CD4-positive, alpha-beta T cell (primary cell): ENCODE data around the gene CTNND1. TPM values are rescaled to one million over a fixed set of nuclear protein-coding genes. Genes with fewer than 3 reads are reported as not detected.

Experiments
- ATAC-seq: fragments of 200-7000 bp; cut with Tn5 transposase; one replicate; pipeline ENCODE4 v1.10.0; 2022; ENCODE audit warnings: mild to moderate bottlenecking; ENCODE audit not compliant: poor library complexity
- CTCF ChIA-PET: fragments of 350-600 bp; sonication (Branson Sonifier 250); formaldehyde crosslinking; loops from one replicate; lab custom pipeline; 2021; ENCODE audit warnings: antibody characterized with exemption, inconsistent platforms; lab: Charles Lee
- POLR2A ChIA-PET: fragments of 350-600 bp; sonication (Branson Sonifier 250); formaldehyde crosslinking; loops from one replicate; lab custom pipeline; 2021; ENCODE audit warnings: antibody characterized with exemption, inconsistent platforms; lab: Charles Lee
- DNase-seq, 14 experiments: peaks; one replicate each; pipeline ENCODE4 v3.0.0-alpha.2; 2013 to 2020; ENCODE audit warnings: mixed read lengths in 2 of 14
- H3K27ac ChIP-seq, 2 donors: one replicate each; pipeline versions ENCODE4 v1.5.1 to v1.7.0; 2013; ENCODE audit warnings: low read length in 2 of 2, low read depth in 1 of 2, mild to moderate bottlenecking in 1 of 2
- H3K27me3 ChIP-seq, 2 experiments: 1 replicate in 1 of 2; 2 replicates in 1 of 2; pipeline versions ENCODE4 v1.6.1 to v1.7.0; 2013; ENCODE audit warnings: low read length in 2 of 2, control low read depth in 1 of 2, mild to moderate bottlenecking in 1 of 2, moderate library complexity in 1 of 2; ENCODE audit not compliant: insufficient read depth in 2 of 2, control insufficient read depth in 1 of 2
- H3K36me3 ChIP-seq: one replicate; pipeline ENCODE4 v1.6.1; 2013; ENCODE audit warnings: low read length, control low read depth; ENCODE audit not compliant: insufficient read depth
- H3K4me1 ChIP-seq: one replicate; pipeline ENCODE4 v1.6.1; 2013; ENCODE audit warnings: low read length, control low read depth; ENCODE audit not compliant: insufficient read depth
- H3K4me3 ChIP-seq: one replicate; pipeline ENCODE4 v1.5.1; 2013; ENCODE audit warnings: mild to moderate bottlenecking, low read length, moderate library complexity
- H3K9me3 ChIP-seq, 2 experiments: 1 replicate in 1 of 2; 2 replicates in 1 of 2; pipeline versions ENCODE4 v1.6.1 to v1.7.0; 2013; ENCODE audit warnings: low read length in 2 of 2, mild to moderate bottlenecking in 2 of 2, control low read depth in 1 of 2, moderate library complexity in 1 of 2; ENCODE audit not compliant: control insufficient read depth in 1 of 2, insufficient read depth in 1 of 2
- H3K27ac Mint-ChIP-seq: one replicate; pipeline ENCODE4 v1.8.0; 2020; ENCODE audit warnings: mixed read lengths
- H3K27me3 Mint-ChIP-seq: one replicate; pipeline ENCODE4 v1.8.0; 2021; ENCODE audit warnings: mixed read lengths
- H3K36me3 Mint-ChIP-seq: one replicate; pipeline ENCODE4 v1.8.0; 2021; ENCODE audit warnings: low read depth, mixed read lengths
- H3K4me1 Mint-ChIP-seq: one replicate; pipeline ENCODE4 v1.8.0; 2021; ENCODE audit warnings: low read depth, mixed read lengths
- H3K4me3 Mint-ChIP-seq: one replicate; pipeline ENCODE4 v1.8.0; 2020; ENCODE audit warnings: mild to moderate bottlenecking, mixed read lengths
- H3K9me3 Mint-ChIP-seq: one replicate; pipeline ENCODE4 v1.8.0; 2020; ENCODE audit warnings: mixed read lengths
- CTCF ChIP-seq: fragments of 200-600 bp; IDR thresholded peaks from one replicate; pipeline ENCODE4 v1.8.0; 2022; ENCODE audit warnings: antibody characterized with exemption, mild to moderate bottlenecking
- intact Hi-C, 2 experiments: fragments of 100-400 bp; cut with DNase I in 1 of 2; cut with micrococcal nuclease in 1 of 2; formaldehyde crosslinking; loops; one replicate each; pipeline versions ENCODE4 v1.15.1 to v1.9.0; 2023 to 2025; cut with DNase I, micrococcal nuclease
- total RNA-seq, 174 experiments: library from RNA in 2 of 174; stranded (reverse) in 2 of 174; gene quantifications; one replicate each; pipeline ENCODE4 v1.2.3 and lab custom pipeline; 2021 to 2026

The CTNND1 gene
- total RNA-seq, 2 experiments from 2014 or later = 12.4 to 12.5 TPM

GRCh38 chr11:57751676-57752253 is 9.8 kb upstream of the CTNND1 start, which contains the start of gene BTBD18:
Gene BTBD18 (minus strand): TSS chr11:57751819. CDS start chr11:57751188, 631 bp downstream.
- ATAC-seq = peak; percentile 57
- Histone ChIP-seq H3K4me1 (peaks cover 3% of the 10 kb centered on the region), H3K27ac (no peak within 1 kb of the TSS), H3K27me3 (no peaks in the 10 kb centered on the region), H3K36me3 (peaks cover 5% of the 10 kb centered on the region), H3K4me3 (no peak within 1 kb of the TSS), H3K9me3 (peaks cover 0 to 6% of the 10 kb centered on the region in 2 experiments)
- DNase-seq = peak in 3 of 14 experiments; percentile 18 to 37 (median 26)
- ChIA-PET CTCF (interaction anchor here (0.5 to 2.9 kb wide), 3 partner anchors 38 to 180 kb away, joined by 3 to 21 read pairs (median 3); no protein-coding TSS in a partner anchor), POLR2A (interaction anchor here (0.7 to 1.4 kb wide), 2 partner anchors 10 to 49 kb away, joined by 3 to 8 read pairs; partner anchors contain the start of gene SELENOH)
- Mint-ChIP-seq H3K36me3 (peaks cover 19% of the 10 kb centered on the region), H3K4me1 (peaks cover 12% of the 10 kb centered on the region), H3K4me3 (no peak within 1 kb of the TSS), H3K9me3 (no peaks in the 10 kb centered on the region), H3K27ac (peak within 1 kb of the TSS; percentile 57), H3K27me3 (no peaks in the 10 kb centered on the region)
- peak; percentile 22 for TF ChIP-seq CTCF
- intact Hi-C loops = loop anchor here (1.0 to 2.0 kb wide), 2 partner anchors 49 kb away; no protein-coding TSS in a partner anchor

- Histone ChIP-seq H3K27me3 (no peaks in the 10 kb centered on the region), H3K4me1 (peaks cover 3% of the 10 kb centered on the region), H3K27ac (no peak overlapping the region), H3K36me3 (no peaks in the 10 kb centered on the region), H3K4me3 (no peak overlapping the region), H3K9me3 (peaks cover 0 to 6% of the 10 kb centered on the region in 2 experiments)
- DNase-seq (no peak), ATAC-seq (no peak)
- Mint-ChIP-seq H3K27me3 (no peaks in the 10 kb centered on the region), H3K4me1 (peaks cover 6% of the 10 kb centered on the region), H3K27ac (no peak overlapping the region), H3K36me3 (peaks cover 12% of the 10 kb centered on the region), H3K4me3 (no peak overlapping the region), H3K9me3 (no peaks in the 10 kb centered on the region)
- CTCF ChIA-PET = interaction anchor here (2.9 kb wide), 1 partner anchor 47 kb away, joined by 21 read pairs; no protein-coding TSS in a partner anchor
- no peak for TF ChIP-seq CTCF
- intact Hi-C loops = no loop called here
- POLR2A ChIA-PET = no interaction called here
Measured at GRCh38 chr11:57752954-57753353, 8.6 kb upstream of the CTNND1 start.

- Mint-ChIP-seq H3K27me3 (no peaks in the 10 kb centered on the region), H3K36me3 (no peaks in the 10 kb centered on the region), H3K4me3 (no peak overlapping the region), H3K27ac (no peak overlapping the region), H3K9me3 (no peaks in the 10 kb centered on the region), H3K4me1 (peaks cover 16% of the 10 kb centered on the region)
- intact Hi-C loops = no loop called here
- ChIA-PET POLR2A (no interaction called here), CTCF (interaction anchor here (2.3 kb wide), 1 partner anchor 43 kb away, joined by 10 read pairs; no protein-coding TSS in a partner anchor)
- no peaks in the 10 kb centered on the region for H3K36me3 ChIP-seq
- TF ChIP-seq CTCF = no peak
- H3K27me3 ChIP-seq = no peaks in the 10 kb centered on the region
- DNase-seq = no peak
- no peak overlapping the region for H3K4me3 ChIP-seq
- H3K27ac ChIP-seq = no peak overlapping the region
- H3K4me1 ChIP-seq = no peaks in the 10 kb centered on the region
- H3K9me3 ChIP-seq = peaks cover 0 to under 1% of the 10 kb centered on the region in 2 experiments
- no peak for ATAC-seq
Measured at GRCh38 chr11:57758174-57758573, 3.4 kb upstream of the CTNND1 start.
